OCI-LY7 (cell line): ENCODE data around the gene NVL. TPM values are rescaled to one million over a fixed set of nuclear protein-coding genes. Genes with fewer than 3 reads are reported as not detected.

Experiments used
- BruUV-seq: library from RNA; stranded (reverse); fragments of 400-500 nt; replicated peaks from 2 replicates; lab custom pipeline; 2021; lab: Mats Ljungman, UMichigan
- CTCF ChIA-PET: fragments of 300-600 bp; sonication (Branson Sonifier 250); formaldehyde crosslinking; loops from one replicate; lab custom pipeline; 2022; ENCODE audit warnings: antibody characterized with exemption; ENCODE audit not compliant: unreplicated experiment; lab: Charles Lee
- POLR2A ChIA-PET: fragments of 300-600 bp; sonication (Branson Sonifier 250); formaldehyde crosslinking; loops from one replicate; lab custom pipeline; 2022; ENCODE audit warnings: antibody characterized with exemption; lab: Charles Lee
- DNase-seq: peaks from one replicate; pipeline ENCODE4 v3.0.0-alpha.2; 2015; ENCODE audit warnings: low spot score
- H2AFZ ChIP-seq: fragments of 200-600 bp; sonication (generic), shearing (Covaris generic); 2 replicates; pipeline ENCODE4 v1.6.1; 2014; ENCODE audit warnings: mild to moderate bottlenecking, antibody characterized with exemption, low read length, moderate library complexity
- H3K27ac ChIP-seq: fragments of 200-600 bp; sonication (generic); 2 replicates; pipeline ENCODE4 v1.5.1; 2014; ENCODE audit warnings: mixed run types, low read depth, mild to moderate bottlenecking, moderate library complexity, low read length, inconsistent platforms; ENCODE audit not compliant: poor library complexity, severe bottlenecking
- H3K36me3 ChIP-seq: fragments of 200-600 bp; sonication (generic); 2 replicates; pipeline ENCODE4 v1.6.1; 2014; ENCODE audit warnings: mild to moderate bottlenecking, antibody characterized with exemption, low read length, moderate library complexity, mixed read lengths; ENCODE audit not compliant: insufficient read depth
- H3K4me1 ChIP-seq: fragments of 200-600 bp; sonication (generic); 2 replicates; pipeline ENCODE4 v1.5.1; 2014; ENCODE audit warnings: mild to moderate bottlenecking, low read length; ENCODE audit not compliant: insufficient read depth, poor library complexity, severe bottlenecking
- H3K4me2 ChIP-seq: fragments of 200-600 bp; sonication (generic); 2 replicates; pipeline ENCODE4 v1.6.1; 2014; ENCODE audit warnings: mild to moderate bottlenecking, low read length
- H3K4me3 ChIP-seq: fragments of 200-600 bp; sonication (generic); 2 replicates; pipeline ENCODE4 v1.5.1; 2014; ENCODE audit warnings: mild to moderate bottlenecking, low read depth, low read length; ENCODE audit not compliant: poor library complexity, severe bottlenecking
- H3K79me2 ChIP-seq: fragments of 200-600 bp; sonication (generic); 2 replicates; pipeline ENCODE4 v1.6.1; 2016; ENCODE audit warnings: low read depth, mild to moderate bottlenecking, low read length, moderate library complexity, mixed read lengths; ENCODE audit not compliant: insufficient read depth
- H3K9me2 ChIP-seq: fragments of 200-600 bp; sonication (generic); 2 replicates; pipeline ENCODE4 v1.6.1; 2016; ENCODE audit warnings: mild to moderate bottlenecking, low read length, mixed read lengths; ENCODE audit not compliant: insufficient read depth
- H3K9me3 ChIP-seq: fragments of 200-600 bp; sonication (generic); 2 replicates; pipeline ENCODE4 v1.6.1; 2014; ENCODE audit warnings: mild to moderate bottlenecking, mixed run types, low read length, mixed read lengths
- H4K20me1 ChIP-seq: fragments of 200-600 bp; sonication (generic); 2 replicates; pipeline ENCODE4 v1.6.1; 2014; ENCODE audit warnings: mild to moderate bottlenecking, antibody characterized with exemption, low read length, moderate library complexity, mixed read lengths; ENCODE audit not compliant: insufficient read depth
- EZH2phosphoT487 ChIP-seq: fragments of 200-600 bp; sonication (generic); IDR thresholded peaks from 2 replicates; pipeline ENCODE4 v1.6.1; 2018; ENCODE audit warnings: low read depth, borderline replicate concordance, mild to moderate bottlenecking, mixed run types, antibody characterized with exemption, low read length, moderate library complexity, mixed read lengths
- intact Hi-C: fragments of 100-400 bp; cut with micrococcal nuclease; formaldehyde crosslinking; loops from one replicate; pipeline ENCODE4 v1.10.0; 2022; ENCODE audit not compliant: unreplicated experiment
- total RNA-seq, 2 experiments: library from RNA; depleted of rRNA in 1 of 2; stranded (reverse); fragments of >200 nt in 1 of 2; shearing (Covaris generic) in 1 of 2; gene quantifications; 2 replicates each; pipeline ENCODE4 v1.2.3, GENCODE V29; 2014 to 2022
- TF ChIP-seq, protein P1 (sequence below): fragments of 200-600 bp; sonication (generic); conservative IDR thresholded peaks from 2 replicates; pipeline ENCODE4 v1.5.1; 2014; ENCODE audit warnings: mild to moderate bottlenecking, antibody characterized with exemption, low read length, moderate library complexity, mixed read lengths

Gene NVL
- total RNA-seq, 2 experiments from 2014 or later = 31.6 to 43.0 TPM

DNA sequence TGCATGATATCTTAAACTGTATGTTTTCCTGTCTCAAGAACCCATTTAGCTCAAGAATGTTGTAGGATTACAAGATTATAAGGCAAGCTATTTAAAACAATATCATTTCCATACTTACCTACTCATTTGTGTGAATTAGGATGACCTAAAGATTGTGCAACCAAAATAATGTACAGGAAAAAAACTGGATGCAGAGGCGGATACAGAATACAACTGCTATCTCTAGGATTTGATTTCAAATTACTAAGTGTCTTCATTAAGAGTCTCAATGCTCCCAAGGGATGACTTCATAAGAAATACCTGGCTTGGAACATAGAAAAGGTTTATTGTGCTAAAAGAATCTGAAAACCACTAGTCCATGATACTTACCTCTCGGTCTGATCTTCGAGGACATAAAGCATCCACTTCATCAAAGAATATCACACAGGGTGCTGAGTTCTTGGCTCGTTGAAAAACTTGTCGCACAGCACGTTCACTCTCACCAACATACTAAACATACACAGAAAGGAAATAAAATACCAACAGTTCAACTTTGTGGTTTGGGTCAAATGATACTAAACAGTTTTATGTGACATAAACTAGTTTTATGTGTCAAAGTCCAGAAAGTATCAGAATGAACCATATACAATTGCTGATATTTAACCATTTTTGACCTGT lies 54.9 kb downstream of the NVL start:
- no peak overlapping the region for H3K4me3 ChIP-seq
- no TSS peak for BruUV-seq
- H3K9me2 ChIP-seq = no peaks in the 10 kb centered on the region
- ChIA-PET POLR2A (interaction anchor here (1.0 to 1.7 kb wide), 3 partner anchors 16 to 90 kb away, joined by 3 to 11 read pairs (median 5); no protein-coding TSS in a partner anchor), CTCF (no interaction called here)
- H3K36me3 ChIP-seq = peaks cover 59% of the 10 kb centered on the region
- no peak overlapping the region for H2AFZ ChIP-seq
- no peaks in the 10 kb centered on the region for H3K9me3 ChIP-seq
- no peaks in the 10 kb centered on the region for H3K4me1 ChIP-seq
- intact Hi-C loops = no loop called here
- no peaks in the 10 kb centered on the region for H3K79me2 ChIP-seq
- no peak for TF ChIP-seq EZH2phosphoT487
- TF ChIP-seq, protein P1, sequence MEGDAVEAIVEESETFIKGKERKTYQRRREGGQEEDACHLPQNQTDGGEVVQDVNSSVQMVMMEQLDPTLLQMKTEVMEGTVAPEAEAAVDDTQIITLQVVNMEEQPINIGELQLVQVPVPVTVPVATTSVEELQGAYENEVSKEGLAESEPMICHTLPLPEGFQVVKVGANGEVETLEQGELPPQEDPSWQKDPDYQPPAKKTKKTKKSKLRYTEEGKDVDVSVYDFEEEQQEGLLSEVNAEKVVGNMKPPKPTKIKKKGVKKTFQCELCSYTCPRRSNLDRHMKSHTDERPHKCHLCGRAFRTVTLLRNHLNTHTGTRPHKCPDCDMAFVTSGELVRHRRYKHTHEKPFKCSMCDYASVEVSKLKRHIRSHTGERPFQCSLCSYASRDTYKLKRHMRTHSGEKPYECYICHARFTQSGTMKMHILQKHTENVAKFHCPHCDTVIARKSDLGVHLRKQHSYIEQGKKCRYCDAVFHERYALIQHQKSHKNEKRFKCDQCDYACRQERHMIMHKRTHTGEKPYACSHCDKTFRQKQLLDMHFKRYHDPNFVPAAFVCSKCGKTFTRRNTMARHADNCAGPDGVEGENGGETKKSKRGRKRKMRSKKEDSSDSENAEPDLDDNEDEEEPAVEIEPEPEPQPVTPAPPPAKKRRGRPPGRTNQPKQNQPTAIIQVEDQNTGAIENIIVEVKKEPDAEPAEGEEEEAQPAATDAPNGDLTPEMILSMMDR = no peak
- no peak overlapping the region for H3K4me2 ChIP-seq
- no peak for DNase-seq
- no peak overlapping the region for H3K27ac ChIP-seq
- H4K20me1 ChIP-seq = no peaks in the 10 kb centered on the region

DNA sequence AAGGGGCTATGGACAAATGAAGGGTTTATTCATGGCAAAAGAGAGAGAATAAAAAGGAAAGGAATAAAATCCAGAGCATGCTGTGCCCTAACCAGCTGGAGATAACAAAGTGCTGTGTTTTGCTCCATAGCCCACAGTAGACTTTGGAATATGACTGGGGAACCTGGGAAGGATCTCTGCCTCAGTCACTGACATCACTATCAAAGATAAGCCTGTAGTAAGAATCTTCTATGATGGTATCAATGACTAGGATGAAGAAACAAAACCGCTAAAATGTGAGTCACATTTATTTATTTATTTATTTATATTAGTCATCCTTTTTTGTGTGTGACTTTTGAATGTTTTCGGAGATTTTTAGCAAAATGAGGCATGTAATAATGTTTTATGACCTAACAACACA lies 56.3 kb downstream of the NVL start:
- Histone ChIP-seq H3K36me3 (peaks cover 65% of the 10 kb centered on the region), H3K4me2 (no peak overlapping the region), H3K9me2 (no peaks in the 10 kb centered on the region), H3K27ac (no peak overlapping the region), H2AFZ (no peak overlapping the region), H3K4me1 (no peaks in the 10 kb centered on the region), H4K20me1 (no peaks in the 10 kb centered on the region), H3K4me3 (no peak overlapping the region), H3K79me2 (no peaks in the 10 kb centered on the region), H3K9me3 (no peaks in the 10 kb centered on the region)
- DNase-seq = no peak
- POLR2A ChIA-PET = interaction anchor here (0.6 to 0.7 kb wide), 2 partner anchors 22 to 58 kb away, joined by 3 read pairs; no protein-coding TSS in a partner anchor
- intact Hi-C loops = no loop called here
- CTCF ChIA-PET = no interaction called here
- BruUV-seq = no TSS peak
- TF ChIP-seq EZH2phosphoT487 = no peak
- TF ChIP-seq, protein P1 = no peak

DNA sequence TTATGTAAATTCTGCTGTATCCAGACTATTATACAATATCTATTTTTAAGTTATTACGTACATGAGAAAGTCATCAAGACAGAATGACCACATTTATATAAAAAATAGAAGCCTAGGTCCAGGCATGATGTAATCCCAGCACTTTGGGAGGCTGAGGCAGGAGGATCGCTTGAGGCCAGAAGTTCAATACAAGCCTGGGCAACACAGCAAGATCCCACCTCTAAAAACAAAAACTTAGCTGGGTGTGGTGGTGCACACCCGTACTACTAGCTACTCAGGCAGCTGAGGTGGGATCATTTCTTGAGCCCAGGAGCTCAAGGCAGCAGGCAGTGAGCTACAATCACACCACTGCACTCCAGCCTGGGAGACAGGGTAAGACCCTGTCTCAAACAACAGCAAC lies 58.9 kb downstream of the NVL start:
- BruUV-seq = no TSS peak
- no peak for TF ChIP-seq EZH2phosphoT487
- TF ChIP-seq, protein P1 = no peak
- Histone ChIP-seq H3K36me3 (peaks cover 77% of the 10 kb centered on the region), H3K79me2 (no peaks in the 10 kb centered on the region), H3K9me2 (no peaks in the 10 kb centered on the region), H4K20me1 (no peaks in the 10 kb centered on the region), H3K4me1 (peaks cover 11% of the 10 kb centered on the region), H3K4me3 (no peak overlapping the region), H2AFZ (no peak overlapping the region), H3K4me2 (no peak overlapping the region), H3K27ac (no peak overlapping the region), H3K9me3 (no peaks in the 10 kb centered on the region)
- POLR2A ChIA-PET = no interaction called here
- intact Hi-C loops = no loop called here
- no peak for DNase-seq
- CTCF ChIA-PET = no interaction called here
